IPS DF 6.9 (cell line): ENCODE data around the gene LINGO3.

ENCODE experiments used
- DNase-seq: peaks from one replicate; pipeline ENCODE4 v3.0.0-alpha.2; 2013; ENCODE audit warnings: low read depth, low spot score
- H3K27ac ChIP-seq: one replicate; pipeline ENCODE4 v1.5.1; 2013; ENCODE audit warnings: low read length, control low read depth
- H3K27me3 ChIP-seq: 2 replicates; pipeline ENCODE4 v1.6.1; 2013; ENCODE audit warnings: mild to moderate bottlenecking, low read length; ENCODE audit not compliant: control insufficient read depth, insufficient read depth
- H3K36me3 ChIP-seq: 2 replicates; pipeline ENCODE4 v1.6.1; 2013; ENCODE audit warnings: low read length; ENCODE audit not compliant: control insufficient read depth, insufficient read depth
- H3K4me1 ChIP-seq: 2 replicates; pipeline ENCODE4 v1.6.1; 2013; ENCODE audit warnings: low read length; ENCODE audit not compliant: control insufficient read depth, insufficient read depth
- H3K4me3 ChIP-seq: 2 replicates; pipeline ENCODE4 v1.5.1; 2013; ENCODE audit warnings: mild to moderate bottlenecking, low read length
- H3K9me3 ChIP-seq: 2 replicates; pipeline ENCODE4 v1.6.1; 2013; ENCODE audit warnings: low read length, inconsistent platforms; ENCODE audit not compliant: control insufficient read depth, insufficient read depth
- WGBS: extraction: QIAGEN DNeasy Blood & Tissue Kit; methylation state at CpG from one replicate; pipeline ENCODE4 v1.1.7; 2013; ENCODE audit warnings: mixed read lengths, missing lambda C conversion rate; ENCODE audit not compliant: insufficient read length, insufficient coverage; 5-methylcytosine and 5-hydroxymethylcytosine counted together

Gene LINGO3

GRCh38 chr19:2259336-2259735 lies 48.6 kb downstream of the LINGO3 start:
- WGBS: no CpG with 5 or more reads among the region's 5 CpGs
- no peak for DNase-seq
- Histone ChIP-seq H3K27ac (no peak overlapping the region), H3K36me3 (no peaks in the 10 kb centered on the region), H3K27me3 (peaks cover under 1% of the 10 kb centered on the region; the same call in 1 of the 2 replicates), H3K4me3 (no peak overlapping the region), H3K9me3 (no peaks in the 10 kb centered on the region), H3K4me1 (0 out of 2 replicates have a peak, but pooled peaks cover under 1% of the 10 kb centered on the region)
